ENCODE measurements around the gene KCTD17. TPM values are rescaled to one million over a fixed set of nuclear protein-coding genes. Genes with fewer than 3 reads are reported as not detected.

Gene KCTD17
- total RNA-seq, 4 donors from 2014 or later = 1.8 to 3.3 (median 2.6) TPM

GRCh38 chr22:37062702-37063381, 11.3 kb downstream of the KCTD17 start:
- no peak overlapping the region for H3K27ac ChIP-seq
- H3K4me3 ChIP-seq = no peak overlapping the region
- in situ Hi-C loops (cut with MboI; ENCODE audit: low sequenced_read_pairs in 4 of 4) = no loop called here
- DNase-seq (no peak), ATAC-seq (no peak)
- H3K36me3 ChIP-seq = no peaks in the 10 kb centered on the region
- intact Hi-C loops (cut with DNase I; ENCODE audit: low total_unique reads) = no loop called here
- TF ChIP-seq POLR2A (IDR thresholded peaks at IDR 0.05) (no peak), CTCF (IDR thresholded peaks at IDR 0.05 in 4 of 5, conservative IDR thresholded peaks at IDR 0.05 in 1 of 5) (no peak)
- H3K9me3 ChIP-seq = no peaks in the 10 kb centered on the region
- no peaks in the 10 kb centered on the region for H3K4me1 ChIP-seq
- H3K27me3 ChIP-seq = peaks cover 0 to 2% (median 0%) of the 10 kb centered on the region in 3 donors

GRCh38 chr22:37063431-37064420, 12.2 kb downstream of the KCTD17 start:
- no peaks in the 10 kb centered on the region for H3K9me3 ChIP-seq
- H3K4me1 ChIP-seq = no peaks in the 10 kb centered on the region
- no peak overlapping the region for H3K27ac ChIP-seq
- DNase-seq (no peak), ATAC-seq (no peak)
- no peaks in the 10 kb centered on the region for H3K36me3 ChIP-seq
- H3K27me3 ChIP-seq = peaks cover 7 to 8% (median 8%) of the 10 kb centered on the region in 3 donors
- TF ChIP-seq CTCF (IDR thresholded peaks at IDR 0.05 in 4 of 5, conservative IDR thresholded peaks at IDR 0.05 in 1 of 5) (no peak), POLR2A (IDR thresholded peaks at IDR 0.05) (no peak)
- no peak overlapping the region for H3K4me3 ChIP-seq
- intact Hi-C loops (cut with DNase I; ENCODE audit: low total_unique reads) (no loop called here), in situ Hi-C loops (cut with MboI; ENCODE audit: low sequenced_read_pairs in 4 of 4) (no loop called here)

- Histone ChIP-seq H3K36me3 (no peaks in the 10 kb centered on the region), H3K27me3 (peaks cover 13 to 16% (median 15%) of the 10 kb centered on the region in 3 donors), H3K4me1 (no peaks in the 10 kb centered on the region), H3K9me3 (no peaks in the 10 kb centered on the region), H3K27ac (no peak overlapping the region), H3K4me3 (no peak overlapping the region)
- in situ Hi-C loops (cut with MboI; ENCODE audit: low sequenced_read_pairs in 4 of 4) (no loop called here), intact Hi-C loops (cut with DNase I; ENCODE audit: low total_unique reads) (no loop called here)
- ATAC-seq (no peak), DNase-seq (no peak)
- no peak for TF ChIP-seq POLR2A (IDR thresholded peaks at IDR 0.05)
- TF ChIP-seq CTCF (IDR thresholded peaks at IDR 0.05 in 4 of 5, conservative IDR thresholded peaks at IDR 0.05 in 1 of 5) = no peak
Measured at GRCh38 chr22:37064553-37064952, 13.0 kb downstream of the KCTD17 start.

GRCh38 chr22:37065180-37065579, 13.6 kb downstream of the KCTD17 start:
- H3K27me3 ChIP-seq = peaks cover 17 to 22% (median 18%) of the 10 kb centered on the region in 3 donors
- no peak overlapping the region for H3K4me3 ChIP-seq
- in situ Hi-C loops (cut with MboI; ENCODE audit: low sequenced_read_pairs in 4 of 4) (no loop called here), intact Hi-C loops (cut with DNase I; ENCODE audit: low total_unique reads) (no loop called here)
- DNase-seq (no peak), ATAC-seq (no peak)
- no peaks in the 10 kb centered on the region for H3K4me1 ChIP-seq
- H3K36me3 ChIP-seq = no peaks in the 10 kb centered on the region
- TF ChIP-seq CTCF (IDR thresholded peaks at IDR 0.05 in 4 of 5, conservative IDR thresholded peaks at IDR 0.05 in 1 of 5) = no peak
- no peak for TF ChIP-seq POLR2A (IDR thresholded peaks at IDR 0.05)
- H3K27ac ChIP-seq = no peak overlapping the region
- no peaks in the 10 kb centered on the region for H3K9me3 ChIP-seq
